Stimulated activated naive CD4-positive, alpha-beta T cell (primary cell): ENCODE measurements around the gene COQ5.
"Not testable (repeated sequence)": the region's sequence is repeated elsewhere in the genome, so short reads cannot be mapped to it uniquely, and the experiment has no call there.

Source experiments
- DNase-seq, 6 experiments: peaks; one replicate each; lab custom pipeline; 2025; lab: John Stamatoyannopoulos, UW

COQ5 gene

GRCh38 chr12:120528861-120529525 is at the start of gene COQ5:
COQ5 (minus strand) TSS chr12:120529158; CDS start chr12:120529141, 17 bp downstream.
- DNase-seq, result peak; percentile 62 to 85 (median 74)

GRCh38 chr12:120574106-120574505 is 45.1 kb upstream of the COQ5 start:
- DNase-seq, result no peak

- DNase-seq, result no peak
Observed at GRCh38 chr12:120573560-120573959, 44.6 kb upstream of the COQ5 start.

- DNase-seq, result no peak
Observed at GRCh38 chr12:120571299-120571698, 42.3 kb upstream of the COQ5 start.

- DNase-seq, result no peak
Observed at GRCh38 chr12:120563495-120563894, 34.5 kb upstream of the COQ5 start.

GRCh38 chr12:120562906-120563305 is 33.9 kb upstream of the COQ5 start:
- no peak for DNase-seq

GRCh38 chr12:120557589-120557988 is 28.6 kb upstream of the COQ5 start:
- no peak for DNase-seq

GRCh38 chr12:120554678-120555077 is 25.7 kb upstream of the COQ5 start:
- DNase-seq, result no peak

- no peak for DNase-seq
Observed at GRCh38 chr12:120546050-120546386, 17.1 kb upstream of the COQ5 start.

GRCh38 chr12:120544691-120545090 is 15.7 kb upstream of the COQ5 start:
- DNase-seq, result no peak

- no peak for DNase-seq
Observed at GRCh38 chr12:120542166-120542565, 13.2 kb upstream of the COQ5 start.

- no peak for DNase-seq
Observed at GRCh38 chr12:120540445-120540844, 11.5 kb upstream of the COQ5 start.

- DNase-seq, result no peak
Observed at GRCh38 chr12:120539303-120539702, 10.3 kb upstream of the COQ5 start.

- no peak for DNase-seq
Observed at GRCh38 chr12:120538281-120539156, 9.6 kb upstream of the COQ5 start.

- no peak for DNase-seq
Observed at GRCh38 chr12:120537856-120538220, 8.9 kb upstream of the COQ5 start.

GRCh38 chr12:120536064-120536791 is 7.3 kb upstream of the COQ5 start:
- peak in 4 of 6 experiments; percentile 4 to 23 (median 11) for DNase-seq

GRCh38 chr12:120534703-120535655 is 6.0 kb upstream of the COQ5 start:
- peak; percentile 22 to 80 (median 62) for DNase-seq

GRCh38 chr12:120534203-120534702 is 5.3 kb upstream of the COQ5 start, which contains the start of gene RNF10:
RNF10 (plus strand) TSS chr12:120534356; CDS start chr12:120534812, 456 bp downstream.
- peak; percentile 70 to 88 (median 72) for DNase-seq

- DNase-seq, result no peak
Observed at GRCh38 chr12:120532701-120533238, 3.8 kb upstream of the COQ5 start.

GRCh38 chr12:120530418-120530761 is 1.4 kb upstream of the COQ5 start:
- DNase-seq, result not testable (repeated sequence)
